ENCODE results near the gene TLK2. TPM values are rescaled to one million over a fixed set of nuclear protein-coding genes. Genes with fewer than 3 reads are reported as not detected.

The TLK2 gene
- total and polyA plus RNA-seq, 2 donors (not counting 3 experiments of a cell fraction or from before 2014, with no cell fraction given), result 30.7 to 40.7 TPM

DNA sequence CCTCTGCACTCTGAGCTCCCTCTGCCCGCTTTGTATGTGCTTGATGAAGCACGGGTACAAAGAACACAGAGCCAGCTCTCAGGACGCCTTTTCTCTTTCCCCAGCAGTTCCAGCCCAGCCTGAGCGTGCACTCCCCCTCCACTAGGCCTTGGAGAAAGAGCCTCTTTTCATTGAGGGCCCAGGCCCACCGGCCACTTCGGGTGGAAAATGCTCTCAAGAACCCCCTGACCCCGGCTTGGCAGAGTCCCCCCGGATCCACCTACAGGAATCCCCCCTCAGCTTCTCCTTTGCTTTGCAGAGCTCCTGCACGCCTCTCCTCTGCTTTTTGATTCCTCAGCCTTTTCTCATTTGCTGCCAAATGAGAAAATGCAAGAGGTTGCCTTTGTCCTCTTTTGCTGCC, 179.1 kb downstream of the TLK2 start:
- H3K9me3 ChIP-seq (replicated peaks; ENCODE audit: control insufficient read depth, insufficient read depth, low read length), result no peaks in the 10 kb centered on the region
- no peaks in the 10 kb centered on the region for H3K79me2 ChIP-seq (ENCODE audit: control insufficient read depth, insufficient read depth, low read length)
- H3K9ac ChIP-seq (replicated peaks; ENCODE audit: extremely low read depth, insufficient read depth, low read length), result no peak overlapping the region
- peaks cover 10% of the 10 kb centered on the region for H3K4me1 ChIP-seq (ENCODE audit: control insufficient read depth, extremely low read depth, insufficient read depth, low read length)
- ChIA-PET POLR2A (no interaction called here), CTCF (interaction anchor here (1.2 kb wide), 1 partner anchor 15 kb away, joined by 3 read pairs; no protein-coding TSS in a partner anchor)
- no peak overlapping the region for H2AFZ ChIP-seq (ENCODE audit: low read depth, low read length)
- no peak for FAIRE-seq
- dilution Hi-C loops (cut with MboI; ENCODE audit: extremely low pct_ligation_motif_present, low sequenced_read_pairs) (no loop called here), intact Hi-C loops (cut with micrococcal nuclease) (no loop called here)
- H3K4me3 ChIP-seq (replicated peaks in 1 of 3; ENCODE audit: insufficient read depth in 1 of 3, low read depth in 1 of 3, low read length in 3 of 3), result no peak overlapping the region
- BruUV-seq (replicated peaks), result no TSS peak
- H3K27me3 ChIP-seq (ENCODE audit: control insufficient read depth in 2 of 2, insufficient read depth in 2 of 2, low read length in 2 of 2), result no peaks in the 10 kb centered on the region
- H4K20me1 ChIP-seq (replicated peaks; ENCODE audit: control insufficient read depth, extremely low read depth, insufficient read depth, low read length), result no peaks in the 10 kb centered on the region
- H3K4me2 ChIP-seq (ENCODE audit: insufficient read depth, low read length), result no peak overlapping the region
- TF ChIP-seq CTCF (IDR thresholded peaks at IDR 0.05; ENCODE audit: extremely low read depth in 1 of 2, insufficient read depth in 1 of 2, low read depth in 1 of 2, low read length in 2 of 2) (no peak), FOS (IDR thresholded peaks at IDR 0.05; ENCODE audit: borderline replicate concordance, insufficient read depth, low read length) (no peak), MYC (IDR thresholded peaks at IDR 0.05; ENCODE audit: low read depth, low read length) (no peak), POLR2AphosphoS5 (IDR thresholded peaks at IDR 0.05; ENCODE audit: insufficient read depth, low read depth, low read length) (no peak), POLR2A (IDR thresholded peaks at IDR 0.05; ENCODE audit: low read depth, low read length) (no peak), GATA2 (IDR thresholded peaks at IDR 0.05; ENCODE audit: insufficient read depth, insufficient read length, low read depth, low read length) (no peak), EZH2 (IDR thresholded peaks at IDR 0.05; ENCODE audit: borderline replicate concordance, low read depth, low read length, severe bottlenecking) (no peak), JUN (IDR thresholded peaks at IDR 0.05; ENCODE audit: borderline replicate concordance, insufficient read depth, insufficient read length, low read depth) (no peak)
- TF ChIP-seq, protein P1, sequence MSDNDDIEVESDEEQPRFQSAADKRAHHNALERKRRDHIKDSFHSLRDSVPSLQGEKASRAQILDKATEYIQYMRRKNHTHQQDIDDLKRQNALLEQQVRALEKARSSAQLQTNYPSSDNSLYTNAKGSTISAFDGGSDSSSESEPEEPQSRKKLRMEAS (IDR thresholded peaks at IDR 0.05; ENCODE audit: insufficient read depth, insufficient read length), result no peak
- no peaks in the 10 kb centered on the region for H3K36me3 ChIP-seq (ENCODE audit: control insufficient read depth in 2 of 2, extremely low read depth in 1 of 2, insufficient read depth in 2 of 2, low read length in 2 of 2)
- DNase-seq (ENCODE audit: low read depth, low spot score), result no peak
- H3K9me1 ChIP-seq (replicated peaks; ENCODE audit: control insufficient read depth, extremely low read depth, insufficient read depth, low read length), result no peaks in the 10 kb centered on the region
- H3K27ac ChIP-seq (ENCODE audit: insufficient read depth, low read depth, low read length), result no peak overlapping the region

All from endothelial cell of umbilical vein (primary cell).